B cell (primary cell): ENCODE data around the gene RXYLT1. TPM values are rescaled to one million over a fixed set of nuclear protein-coding genes. Genes with fewer than 3 reads are reported as not detected.
A peak's percentile ranks its signal among the peaks of the same experiment; 100 is the strongest.

Source experiments
- ATAC-seq: fragments of 200-7000 bp; cut with Tn5 transposase; one replicate; pipeline ENCODE4 v1.10.0; 2021; ENCODE audit warnings: low read depth, mild to moderate bottlenecking, moderate number of reproducible peaks, moderate library complexity
- CTCF ChIA-PET: fragments of 350-600 bp; sonication (Branson Sonifier 250); formaldehyde crosslinking; loops from one replicate; lab custom pipeline; 2021; ENCODE audit warnings: antibody characterized with exemption, inconsistent platforms; lab: Charles Lee
- POLR2A ChIA-PET: fragments of 350-600 bp; sonication (Branson Sonifier 250); formaldehyde crosslinking; loops from one replicate; lab custom pipeline; 2021; ENCODE audit warnings: antibody characterized with exemption; lab: Charles Lee
- DNase-seq: peaks from one replicate; pipeline ENCODE4 v3.0.0; 2013
- H2AFZ ChIP-seq: 2 replicates; pipeline ENCODE4 v1.6.1; 2012; ENCODE audit warnings: mild to moderate bottlenecking, low read depth, low read length; ENCODE audit not compliant: insufficient read depth, poor library complexity, severe bottlenecking
- H3K27ac ChIP-seq, 2 donors: 1 replicate in 1 of 2; 2 replicates in 1 of 2; pipeline ENCODE4 v1.5.1; 2012 to 2013; ENCODE audit warnings: low read length in 2 of 2, mild to moderate bottlenecking in 2 of 2, moderate library complexity in 1 of 2
- H3K27me3 ChIP-seq, 4 experiments: fragments of 200-600 bp in 1 of 4; sonication (generic) in 1 of 4; replicated peaks in 1 of 4; 1 replicate in 2 of 4; 2 replicates in 2 of 4; pipeline versions ENCODE4 v1.6.1 to v1.7.0; 2013 to 2016; ENCODE audit warnings: low read length in 3 of 4, mild to moderate bottlenecking in 2 of 4, mixed read lengths in 1 of 4, moderate library complexity in 1 of 4; ENCODE audit not compliant: insufficient read depth in 4 of 4, control insufficient read depth in 3 of 4; ENCODE audit errors: control extremely low read depth in 1 of 4
- H3K36me3 ChIP-seq, 2 experiments: replicated peaks in 1 of 2; 1 replicate in 1 of 2; 2 replicates in 1 of 2; pipeline versions ENCODE4 v1.6.1 to v1.7.1; 2013; ENCODE audit warnings: low read length in 1 of 2; ENCODE audit not compliant: insufficient read depth in 2 of 2, control insufficient read depth in 1 of 2; ENCODE audit errors: control extremely low read depth in 1 of 2, extremely low read depth in 1 of 2
- H3K4me1 ChIP-seq, 2 donors: fragments of 200-600 bp in 1 of 2; sonication (generic) in 1 of 2; 1 replicate in 1 of 2; 2 replicates in 1 of 2; pipeline versions ENCODE4 v1.5.1 to v1.6.1; 2013 to 2017; ENCODE audit warnings: low read length in 2 of 2; ENCODE audit not compliant: control insufficient read depth in 2 of 2, insufficient read depth in 2 of 2
- H3K4me2 ChIP-seq: replicated peaks from 2 replicates; pipeline ENCODE3; 2012; ENCODE audit warnings: mild to moderate bottlenecking, low read depth, low read length; ENCODE audit not compliant: poor library complexity, severe bottlenecking
- H3K4me3 ChIP-seq, 5 experiments: fragments of 200-600 bp in 1 of 5; sonication (generic) in 1 of 5; 1 replicate in 3 of 5; 2 replicates in 2 of 5; pipeline versions ENCODE4 v1.5.1 to v1.7.0; 2011 to 2016; ENCODE audit warnings: low read length in 4 of 5, mild to moderate bottlenecking in 4 of 5, low read depth in 2 of 5, control low read depth in 1 of 5, moderate library complexity in 1 of 5; ENCODE audit not compliant: insufficient read depth in 1 of 5; ENCODE audit errors: control extremely low read depth in 1 of 5, extremely low read depth in 1 of 5
- H3K79me2 ChIP-seq: fragments of 200-600 bp; sonication (generic); one replicate; pipeline ENCODE4 v1.6.0; 2016; ENCODE audit warnings: low read length; ENCODE audit not compliant: control insufficient read depth, insufficient read depth
- H3K9ac ChIP-seq: fragments of 200-600 bp; sonication (generic); 2 replicates; pipeline ENCODE4 v1.6.1; 2017; ENCODE audit warnings: mild to moderate bottlenecking, low read length, moderate library complexity
- H3K9me3 ChIP-seq, 3 donors: one replicate each; pipeline versions ENCODE4 v1.6.1 to v1.7.1; 2013; ENCODE audit warnings: low read length in 2 of 3; ENCODE audit not compliant: control insufficient read depth in 2 of 3, insufficient read depth in 1 of 3; ENCODE audit errors: control extremely low read depth in 1 of 3
- H4K20me1 ChIP-seq: 2 replicates; pipeline ENCODE4 v1.6.0; 2012; ENCODE audit warnings: mild to moderate bottlenecking, low read length; ENCODE audit not compliant: insufficient read depth, control insufficient read depth, poor library complexity, severe bottlenecking
- H3K27ac Mint-ChIP-seq: one replicate; pipeline ENCODE4 v1.8.0; 2021; ENCODE audit warnings: mixed read lengths
- H3K27me3 Mint-ChIP-seq: one replicate; pipeline ENCODE4 v1.8.0; 2021; ENCODE audit warnings: mixed read lengths
- H3K4me1 Mint-ChIP-seq: one replicate; pipeline ENCODE4 v1.8.0; 2021; ENCODE audit warnings: mixed read lengths
- H3K4me3 Mint-ChIP-seq: one replicate; pipeline ENCODE4 v1.8.0; 2021; ENCODE audit warnings: mixed read lengths
- H3K9me3 Mint-ChIP-seq: one replicate; pipeline ENCODE4 v1.8.0; 2022; ENCODE audit warnings: mixed read lengths; ENCODE audit not compliant: insufficient read depth
- CTCF ChIP-seq: fragments of 200-600 bp; IDR thresholded peaks from one replicate; pipeline ENCODE4 v1.8.0; 2022; ENCODE audit warnings: antibody characterized with exemption, mild to moderate bottlenecking
- EZH2 ChIP-seq: IDR thresholded peaks from 2 replicates; pipeline ENCODE4 v1.6.1; 2012; ENCODE audit warnings: borderline replicate concordance, low read depth, mild to moderate bottlenecking, moderate library complexity, low read length; ENCODE audit not compliant: insufficient read depth, poor library complexity, severe bottlenecking
- WGBS: methylation state at CpG from one replicate; pipeline ENCODE4 v1.1.5; 2013; ENCODE audit warnings: missing lambda C conversion rate; ENCODE audit not compliant: insufficient coverage; 5-methylcytosine and 5-hydroxymethylcytosine counted together
- intact Hi-C: fragments of 100-400 bp; cut with micrococcal nuclease; formaldehyde crosslinking; loops from one replicate; pipeline ENCODE4 v1.10.0; 2022
- polyA plus RNA-seq: library from polyadenylated mRNA; depleted of rRNA; stranded (reverse); fragments of >200 nt; gene quantifications from 2 replicates; pipeline ENCODE4 v1.2.3, GENCODE V29; 2012
- total RNA-seq, 2 donors: library from RNA; stranded (reverse); fragments of 120-200 nt in 1 of 2; gene quantifications; 1 replicate in 1 of 2; 2 replicates in 1 of 2; pipeline versions ENCODE4 v1.2.3 to v1.2.4, GENCODE V29; 2013 to 2022

RXYLT1 gene
- total and polyA plus RNA-seq, 2 donors (not counting 1 experiment from before 2014, with no cell fraction given), result 9.4 to 16.5 TPM

- intact Hi-C loops, result no loop called here
- Histone ChIP-seq H2AFZ (peak overlapping the region; percentile 50), H3K27me3 (peaks cover 0 to 3% (median 0%) of the 10 kb centered on the region in 4 experiments), H3K9ac (peak overlapping the region; percentile 14), H3K4me3 (no peak overlapping the region), H3K9me3 (peaks cover 0 to 9% (median 0%) of the 10 kb centered on the region in 3 donors), H3K4me2 (peak overlapping the region; percentile 34), H4K20me1 (no peaks in the 10 kb centered on the region), H3K4me1 (peaks cover 8% of the 10 kb centered on the region in 2 donors), H3K27ac (peak overlapping the region in 1 of 2 donors; percentile 52), H3K36me3 (no peaks in the 10 kb centered on the region), H3K79me2 (no peaks in the 10 kb centered on the region)
- CTCF ChIA-PET, result interaction anchor here (0.9 kb wide), 1 partner anchor 13 kb away, joined by 4 read pairs; no protein-coding TSS in a partner anchor
- no peak for TF ChIP-seq CTCF
- peak overlapping the region; percentile 37 for H3K27ac Mint-ChIP-seq
- POLR2A ChIA-PET, result interaction anchor here (0.7 kb wide), 1 partner anchor 857 kb away, joined by 3 read pairs; no protein-coding TSS in a partner anchor
- H3K4me1 Mint-ChIP-seq, result peaks cover 12% of the 10 kb centered on the region
- DNase-seq (no peak), ATAC-seq (no peak)
- WGBS, result no CpG with 5 or more reads among the region's 4 CpGs
- peaks cover 4% of the 10 kb centered on the region for H3K27me3 Mint-ChIP-seq
- H3K9me3 Mint-ChIP-seq, result peaks cover 2% of the 10 kb centered on the region
- H3K4me3 Mint-ChIP-seq, result peak overlapping the region; percentile 59
Observed at GRCh38 chr12:63814146-63814772, 34.5 kb downstream of the RXYLT1 start.

- Mint-ChIP-seq H3K27me3 (peaks cover 8% of the 10 kb centered on the region), H3K9me3 (peaks cover 3% of the 10 kb centered on the region), H3K4me1 (peaks cover 12% of the 10 kb centered on the region), H3K27ac (no peak overlapping the region), H3K4me3 (no peak overlapping the region)
- Histone ChIP-seq H3K4me1 (peaks cover 8% of the 10 kb centered on the region in 2 donors), H3K79me2 (no peaks in the 10 kb centered on the region), H3K36me3 (no peaks in the 10 kb centered on the region), H3K4me2 (no peak overlapping the region), H3K9ac (no peak overlapping the region), H3K4me3 (no peak overlapping the region), H3K27ac (no peak overlapping the region), H2AFZ (no peak overlapping the region), H3K27me3 (peaks cover 0 to 7% (median 0%) of the 10 kb centered on the region in 4 experiments), H3K9me3 (peaks cover 0 to 9% (median 0%) of the 10 kb centered on the region in 3 donors), H4K20me1 (no peaks in the 10 kb centered on the region)
- no CpG with 5 or more reads among the region's 3 CpGs for WGBS
- no peak for DNase-seq
- no peak for ATAC-seq
- CTCF ChIA-PET, result no interaction called here
- intact Hi-C loops, result no loop called here
- no peak for TF ChIP-seq EZH2
- TF ChIP-seq CTCF, result no peak
- POLR2A ChIA-PET, result no interaction called here
Observed at GRCh38 chr12:63815482-63815852, 35.8 kb downstream of the RXYLT1 start.
